ENCODE data around the gene ABCC5. TPM values are rescaled to one million over a fixed set of nuclear protein-coding genes. Genes with fewer than 3 reads are reported as not detected.
"Not testable (repeated sequence)": the region's sequence is repeated elsewhere in the genome, so short reads cannot be mapped to it uniquely, and the experiment has no call there.

ABCC5 gene
- total RNA-seq, 1 experiment from 2014 or later: 29.1 TPM

DNA sequence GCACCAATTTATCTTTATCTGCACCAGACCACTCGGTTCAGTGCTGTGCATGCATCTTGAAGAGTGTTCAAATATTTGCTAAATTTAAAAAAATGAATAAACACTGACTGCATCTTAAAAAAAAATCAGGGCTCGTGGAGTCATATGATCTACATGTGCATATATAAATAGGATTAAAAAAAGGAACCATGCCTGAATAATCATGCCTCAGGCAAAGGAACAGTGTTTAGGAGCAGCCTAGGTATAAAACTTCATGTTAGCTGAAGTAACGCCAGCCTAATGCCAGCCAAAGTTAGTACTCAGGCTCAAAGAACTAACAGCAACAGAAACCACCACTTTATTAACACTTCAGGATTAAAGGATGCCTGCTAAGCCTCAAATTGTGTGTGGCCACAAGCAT is 9.5 kb downstream of the ABCC5 start:
- ChIA-PET POLR2A (interaction anchor here (1.0 kb wide), 1 partner anchor 10 kb away, joined by 3 read pairs; no protein-coding TSS in a partner anchor), CTCF (interaction anchor here (0.5 to 1.3 kb wide), 2 partner anchors 8 to 113 kb away, joined by 3 to 5 read pairs; no protein-coding TSS in a partner anchor)
- H3K27ac Mint-ChIP-seq: no peak overlapping the region
- H3K9me3 Mint-ChIP-seq: peaks cover 3% of the 10 kb centered on the region; the same call in 1 of the 2 replicates
- peaks cover 25% of the 10 kb centered on the region for H3K36me3 Mint-ChIP-seq
- no peaks in the 10 kb centered on the region for H3K27me3 Mint-ChIP-seq (ENCODE audit: low read depth)
- DNase-seq (ENCODE audit: low spot score) (no peak), ATAC-seq (no peak)
- H3K4me1 Mint-ChIP-seq: peaks cover 10% of the 10 kb centered on the region
- H3K4me3 Mint-ChIP-seq: no peak overlapping the region
- no peak for TF ChIP-seq TCF7 (CRISPR knock-in tag; IDR thresholded peaks at IDR 0.05; ENCODE audit: low read depth)

DNA sequence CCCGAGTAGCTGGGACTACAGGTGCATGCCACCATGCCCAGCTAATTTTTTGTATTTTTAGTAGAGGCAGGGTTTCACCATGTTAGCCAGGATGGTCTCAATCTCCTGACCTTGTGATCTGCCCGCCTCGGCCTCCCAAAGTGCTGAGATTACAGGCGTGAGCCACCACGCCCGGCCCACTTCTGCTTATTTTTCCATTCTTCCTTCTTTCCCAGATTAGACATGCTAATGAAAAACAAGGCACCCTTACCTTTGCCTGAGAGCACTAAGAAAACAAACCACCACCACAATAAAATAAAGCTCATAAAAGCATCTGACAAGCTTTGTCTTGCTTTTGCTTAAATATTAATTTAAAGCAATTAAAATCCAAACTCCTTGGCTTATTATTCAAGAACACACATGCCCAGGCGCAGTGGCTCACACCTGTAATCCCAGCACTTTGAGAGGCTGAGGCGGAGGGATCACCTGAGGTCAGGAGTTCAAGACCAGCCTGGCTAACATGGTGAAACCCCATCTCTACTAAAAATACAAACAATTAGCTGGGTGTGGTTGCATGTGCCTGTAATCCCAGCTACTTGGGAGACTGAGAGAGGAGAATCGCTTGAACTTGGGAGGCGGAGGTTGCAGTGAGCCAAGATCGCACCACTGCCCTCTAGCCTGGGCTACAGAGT is 10.4 kb downstream of the ABCC5 start:
- ChIA-PET CTCF (interaction anchor here (0.5 to 2.0 kb wide), 4 partner anchors 9 to 191 kb away, joined by 3 to 6 read pairs (median 4); partner anchors contain the start of gene ABCC5), POLR2A (interaction anchor here (0.5 to 1.0 kb wide), 2 partner anchors 11 to 651 kb away, joined by 3 read pairs; no protein-coding TSS in a partner anchor)
- H3K9me3 Mint-ChIP-seq; DNase-seq (ENCODE audit: low spot score); H3K4me3 Mint-ChIP-seq; ATAC-seq; H3K27me3 Mint-ChIP-seq (ENCODE audit: low read depth): not testable (repeated sequence)
- H3K4me1 Mint-ChIP-seq: peaks cover 10% of the 10 kb centered on the region
- peak overlapping the region; percentile 68 for H3K27ac Mint-ChIP-seq
- peaks cover 18% of the 10 kb centered on the region for H3K36me3 Mint-ChIP-seq

DNA sequence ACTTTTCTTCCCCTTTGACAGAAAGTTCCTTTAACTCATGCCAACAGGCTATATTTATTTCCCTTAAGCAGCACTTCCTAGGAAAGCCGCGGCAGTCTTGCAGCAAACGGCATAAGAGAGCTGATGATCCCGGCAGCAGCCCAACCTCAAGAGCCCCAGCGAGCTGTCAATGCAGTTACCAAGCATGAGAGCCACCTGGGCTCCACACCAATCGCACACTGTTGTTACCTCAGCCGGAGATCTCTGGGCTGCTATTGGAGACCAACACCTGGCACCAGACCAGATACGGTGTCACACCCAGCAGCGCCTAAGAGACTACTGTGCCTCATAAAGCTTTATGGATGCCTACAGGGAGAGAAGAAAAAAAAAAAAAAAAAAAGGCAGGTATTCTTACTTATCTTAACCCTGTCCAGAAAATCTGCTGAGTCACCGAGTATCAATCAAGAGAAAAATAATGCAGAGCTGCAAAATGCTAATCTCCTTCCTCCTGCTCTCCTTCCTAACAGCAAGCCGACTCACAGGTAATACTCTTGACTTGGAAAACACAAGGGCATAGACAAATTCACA is 11.7 kb downstream of the ABCC5 start:
- ChIA-PET POLR2A (no interaction called here), CTCF (interaction anchor here (0.6 to 2.0 kb wide), 5 partner anchors 12 to 121 kb away, joined by 3 to 6 read pairs (median 4); partner anchors contain the start of genes ABCC5 and PARL)
- ATAC-seq (peak; percentile 90), DNase-seq (ENCODE audit: low spot score) (peak; percentile 25)
- Mint-ChIP-seq H3K27ac (peak overlapping the region; percentile 79), H3K4me1 (peaks cover 10% of the 10 kb centered on the region), H3K4me3 (no peak overlapping the region), H3K36me3 (peaks cover 10% of the 10 kb centered on the region), H3K27me3 (ENCODE audit: low read depth) (no peaks in the 10 kb centered on the region), H3K9me3 (no peaks in the 10 kb centered on the region)
- TF ChIP-seq, protein P1, sequence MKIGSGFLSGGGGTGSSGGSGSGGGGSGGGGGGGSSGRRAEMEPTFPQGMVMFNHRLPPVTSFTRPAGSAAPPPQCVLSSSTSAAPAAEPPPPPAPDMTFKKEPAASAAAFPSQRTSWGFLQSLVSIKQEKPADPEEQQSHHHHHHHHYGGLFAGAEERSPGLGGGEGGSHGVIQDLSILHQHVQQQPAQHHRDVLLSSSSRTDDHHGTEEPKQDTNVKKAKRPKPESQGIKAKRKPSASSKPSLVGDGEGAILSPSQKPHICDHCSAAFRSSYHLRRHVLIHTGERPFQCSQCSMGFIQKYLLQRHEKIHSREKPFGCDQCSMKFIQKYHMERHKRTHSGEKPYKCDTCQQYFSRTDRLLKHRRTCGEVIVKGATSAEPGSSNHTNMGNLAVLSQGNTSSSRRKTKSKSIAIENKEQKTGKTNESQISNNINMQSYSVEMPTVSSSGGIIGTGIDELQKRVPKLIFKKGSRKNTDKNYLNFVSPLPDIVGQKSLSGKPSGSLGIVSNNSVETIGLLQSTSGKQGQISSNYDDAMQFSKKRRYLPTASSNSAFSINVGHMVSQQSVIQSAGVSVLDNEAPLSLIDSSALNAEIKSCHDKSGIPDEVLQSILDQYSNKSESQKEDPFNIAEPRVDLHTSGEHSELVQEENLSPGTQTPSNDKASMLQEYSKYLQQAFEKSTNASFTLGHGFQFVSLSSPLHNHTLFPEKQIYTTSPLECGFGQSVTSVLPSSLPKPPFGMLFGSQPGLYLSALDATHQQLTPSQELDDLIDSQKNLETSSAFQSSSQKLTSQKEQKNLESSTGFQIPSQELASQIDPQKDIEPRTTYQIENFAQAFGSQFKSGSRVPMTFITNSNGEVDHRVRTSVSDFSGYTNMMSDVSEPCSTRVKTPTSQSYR (CRISPR knock-in tag; IDR thresholded peaks at IDR 0.05): no peak
- TF ChIP-seq, protein P2, sequence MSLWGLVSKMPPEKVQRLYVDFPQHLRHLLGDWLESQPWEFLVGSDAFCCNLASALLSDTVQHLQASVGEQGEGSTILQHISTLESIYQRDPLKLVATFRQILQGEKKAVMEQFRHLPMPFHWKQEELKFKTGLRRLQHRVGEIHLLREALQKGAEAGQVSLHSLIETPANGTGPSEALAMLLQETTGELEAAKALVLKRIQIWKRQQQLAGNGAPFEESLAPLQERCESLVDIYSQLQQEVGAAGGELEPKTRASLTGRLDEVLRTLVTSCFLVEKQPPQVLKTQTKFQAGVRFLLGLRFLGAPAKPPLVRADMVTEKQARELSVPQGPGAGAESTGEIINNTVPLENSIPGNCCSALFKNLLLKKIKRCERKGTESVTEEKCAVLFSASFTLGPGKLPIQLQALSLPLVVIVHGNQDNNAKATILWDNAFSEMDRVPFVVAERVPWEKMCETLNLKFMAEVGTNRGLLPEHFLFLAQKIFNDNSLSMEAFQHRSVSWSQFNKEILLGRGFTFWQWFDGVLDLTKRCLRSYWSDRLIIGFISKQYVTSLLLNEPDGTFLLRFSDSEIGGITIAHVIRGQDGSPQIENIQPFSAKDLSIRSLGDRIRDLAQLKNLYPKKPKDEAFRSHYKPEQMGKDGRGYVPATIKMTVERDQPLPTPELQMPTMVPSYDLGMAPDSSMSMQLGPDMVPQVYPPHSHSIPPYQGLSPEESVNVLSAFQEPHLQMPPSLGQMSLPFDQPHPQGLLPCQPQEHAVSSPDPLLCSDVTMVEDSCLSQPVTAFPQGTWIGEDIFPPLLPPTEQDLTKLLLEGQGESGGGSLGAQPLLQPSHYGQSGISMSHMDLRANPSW (CRISPR knock-in tag; conservative IDR thresholded peaks at IDR 0.05; ENCODE audit: low read depth): no peak
- TF ChIP-seq, protein P3, sequence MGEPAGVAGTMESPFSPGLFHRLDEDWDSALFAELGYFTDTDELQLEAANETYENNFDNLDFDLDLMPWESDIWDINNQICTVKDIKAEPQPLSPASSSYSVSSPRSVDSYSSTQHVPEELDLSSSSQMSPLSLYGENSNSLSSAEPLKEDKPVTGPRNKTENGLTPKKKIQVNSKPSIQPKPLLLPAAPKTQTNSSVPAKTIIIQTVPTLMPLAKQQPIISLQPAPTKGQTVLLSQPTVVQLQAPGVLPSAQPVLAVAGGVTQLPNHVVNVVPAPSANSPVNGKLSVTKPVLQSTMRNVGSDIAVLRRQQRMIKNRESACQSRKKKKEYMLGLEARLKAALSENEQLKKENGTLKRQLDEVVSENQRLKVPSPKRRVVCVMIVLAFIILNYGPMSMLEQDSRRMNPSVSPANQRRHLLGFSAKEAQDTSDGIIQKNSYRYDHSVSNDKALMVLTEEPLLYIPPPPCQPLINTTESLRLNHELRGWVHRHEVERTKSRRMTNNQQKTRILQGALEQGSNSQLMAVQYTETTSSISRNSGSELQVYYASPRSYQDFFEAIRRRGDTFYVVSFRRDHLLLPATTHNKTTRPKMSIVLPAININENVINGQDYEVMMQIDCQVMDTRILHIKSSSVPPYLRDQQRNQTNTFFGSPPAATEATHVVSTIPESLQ (CRISPR knock-in tag; IDR thresholded peaks at IDR 0.05): no peak
- TF ChIP-seq ELF4 (CRISPR knock-in tag; IDR thresholded peaks at IDR 0.05; ENCODE audit: low read depth): no peak
- TF ChIP-seq TP53 (CRISPR knock-in tag; IDR thresholded peaks at IDR 0.05): no peak
- TF ChIP-seq, protein P4, sequence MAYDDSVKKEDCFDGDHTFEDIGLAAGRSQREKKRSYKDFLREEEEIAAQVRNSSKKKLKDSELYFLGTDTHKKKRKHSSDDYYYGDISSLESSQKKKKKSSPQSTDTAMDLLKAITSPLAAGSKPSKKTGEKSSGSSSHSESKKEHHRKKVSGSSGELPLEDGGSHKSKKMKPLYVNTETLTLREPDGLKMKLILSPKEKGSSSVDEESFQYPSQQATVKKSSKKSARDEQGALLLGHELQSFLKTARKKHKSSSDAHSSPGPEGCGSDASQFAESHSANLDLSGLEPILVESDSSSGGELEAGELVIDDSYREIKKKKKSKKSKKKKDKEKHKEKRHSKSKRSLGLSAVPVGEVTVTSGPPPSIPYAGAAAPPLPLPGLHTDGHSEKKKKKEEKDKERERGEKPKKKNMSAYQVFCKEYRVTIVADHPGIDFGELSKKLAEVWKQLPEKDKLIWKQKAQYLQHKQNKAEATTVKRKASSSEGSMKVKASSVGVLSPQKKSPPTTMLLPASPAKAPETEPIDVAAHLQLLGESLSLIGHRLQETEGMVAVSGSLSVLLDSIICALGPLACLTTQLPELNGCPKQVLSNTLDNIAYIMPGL (CRISPR knock-in tag; IDR thresholded peaks at IDR 0.05): no peak
- TF ChIP-seq ESRRA (CRISPR knock-in tag; IDR thresholded peaks at IDR 0.05; ENCODE audit: borderline replicate concordance): no peak
- TF ChIP-seq ZBTB21 (CRISPR knock-in tag; IDR thresholded peaks at IDR 0.05; ENCODE audit: borderline replicate concordance): no peak
- no peak for TF ChIP-seq ZNF219 (CRISPR knock-in tag; IDR thresholded peaks at IDR 0.05; ENCODE audit: borderline replicate concordance)
- no peak for TF ChIP-seq ZNF423 (CRISPR knock-in tag; IDR thresholded peaks at IDR 0.05)
- TF ChIP-seq ZNF416 (CRISPR knock-in tag; IDR thresholded peaks at IDR 0.05): no peak
- no peak for TF ChIP-seq ATF1 (CRISPR knock-in tag; IDR thresholded peaks at IDR 0.05)
- TF ChIP-seq SP1 (CRISPR knock-in tag; conservative IDR thresholded peaks at IDR 0.05): no peak
- no peak for TF ChIP-seq NR3C1 (CRISPR knock-in tag; conservative IDR thresholded peaks at IDR 0.05; ENCODE audit: low read depth)
- TF ChIP-seq ZNF121 (CRISPR knock-in tag; IDR thresholded peaks at IDR 0.05): no peak
- TF ChIP-seq, protein P5, sequence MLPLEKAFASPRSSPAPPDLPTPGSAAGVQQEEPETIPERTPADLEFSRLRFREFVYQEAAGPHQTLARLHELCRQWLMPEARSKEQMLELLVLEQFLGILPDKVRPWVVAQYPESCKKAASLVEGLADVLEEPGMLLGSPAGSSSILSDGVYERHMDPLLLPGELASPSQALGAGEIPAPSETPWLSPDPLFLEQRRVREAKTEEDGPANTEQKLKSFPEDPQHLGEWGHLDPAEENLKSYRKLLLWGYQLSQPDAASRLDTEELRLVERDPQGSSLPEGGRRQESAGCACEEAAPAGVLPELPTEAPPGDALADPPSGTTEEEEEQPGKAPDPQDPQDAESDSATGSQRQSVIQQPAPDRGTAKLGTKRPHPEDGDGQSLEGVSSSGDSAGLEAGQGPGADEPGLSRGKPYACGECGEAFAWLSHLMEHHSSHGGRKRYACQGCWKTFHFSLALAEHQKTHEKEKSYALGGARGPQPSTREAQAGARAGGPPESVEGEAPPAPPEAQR (CRISPR knock-in tag; IDR thresholded peaks at IDR 0.05): no peak
- no peak for TF ChIP-seq GTF2I (CRISPR knock-in tag; conservative IDR thresholded peaks at IDR 0.05)
- TF ChIP-seq ZNF396 (CRISPR knock-in tag; IDR thresholded peaks at IDR 0.05; ENCODE audit: borderline replicate concordance): no peak

Data from WTC11 (cell line).